ENCODE measurements around the gene SLC4A7. TPM values are rescaled to one million over a fixed set of nuclear protein-coding genes. Genes with fewer than 3 reads are reported as not detected.

SLC4A7 gene
- total and polyA plus RNA-seq, 2 donors (not counting 1 experiment from before 2014, with no cell fraction given): 23.8 to 214 TPM

DNA sequence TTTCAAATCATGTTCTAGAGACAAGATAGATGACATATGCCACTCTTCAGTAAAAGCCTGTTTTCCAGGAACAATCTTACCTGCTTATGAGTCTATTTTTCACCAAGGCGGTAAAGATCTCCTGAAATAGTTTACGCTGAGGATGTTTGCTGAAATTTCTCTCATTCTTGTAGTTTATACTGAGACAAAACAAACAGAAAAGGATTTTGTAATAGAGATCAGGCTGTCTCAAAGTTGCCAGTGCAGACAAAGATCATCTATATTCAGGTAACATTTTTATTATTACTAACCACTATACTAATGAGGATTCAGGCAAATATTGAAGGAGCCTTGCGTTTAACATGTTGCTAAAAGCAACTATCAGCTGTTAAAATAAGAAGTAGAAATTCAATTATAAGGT, 140.0 kb downstream of the SLC4A7 start:
- Histone ChIP-seq H3K4me3 (replicated peaks in 1 of 4; ENCODE audit: control extremely low read depth in 1 of 4, insufficient read depth in 1 of 4, low read depth in 3 of 4, low read length in 4 of 4) (no peak overlapping the region), H3K9ac (ENCODE audit: insufficient read depth, low read length) (no peak overlapping the region), H3K4me1 (ENCODE audit: control insufficient read depth, extremely low read depth, insufficient read depth, low read length) (no peaks in the 10 kb centered on the region), H3K36me3 (ENCODE audit: control insufficient read depth, insufficient read depth, low read length) (no peaks in the 10 kb centered on the region), H3K79me2 (ENCODE audit: control insufficient read depth, insufficient read depth, low read length) (no peaks in the 10 kb centered on the region), H4K20me1 (ENCODE audit: control insufficient read depth, extremely low read depth, insufficient read depth, low read length) (no peaks in the 10 kb centered on the region), H3K27me3 (ENCODE audit: control insufficient read depth, insufficient read depth, low read length) (no peaks in the 10 kb centered on the region), H2AFZ (ENCODE audit: low read length) (no peak overlapping the region), H3K9me3 (ENCODE audit: control insufficient read depth, insufficient read depth, low read depth, low read length) (no peaks in the 10 kb centered on the region), H3K4me2 (ENCODE audit: extremely low read depth, insufficient read depth, low read length) (no peak overlapping the region), H3K27ac (ENCODE audit: insufficient read depth, low read length) (no peak overlapping the region)
- no peak for DNase-seq (ENCODE audit: low read depth in 2 of 2)
- TF ChIP-seq, protein P1, sequence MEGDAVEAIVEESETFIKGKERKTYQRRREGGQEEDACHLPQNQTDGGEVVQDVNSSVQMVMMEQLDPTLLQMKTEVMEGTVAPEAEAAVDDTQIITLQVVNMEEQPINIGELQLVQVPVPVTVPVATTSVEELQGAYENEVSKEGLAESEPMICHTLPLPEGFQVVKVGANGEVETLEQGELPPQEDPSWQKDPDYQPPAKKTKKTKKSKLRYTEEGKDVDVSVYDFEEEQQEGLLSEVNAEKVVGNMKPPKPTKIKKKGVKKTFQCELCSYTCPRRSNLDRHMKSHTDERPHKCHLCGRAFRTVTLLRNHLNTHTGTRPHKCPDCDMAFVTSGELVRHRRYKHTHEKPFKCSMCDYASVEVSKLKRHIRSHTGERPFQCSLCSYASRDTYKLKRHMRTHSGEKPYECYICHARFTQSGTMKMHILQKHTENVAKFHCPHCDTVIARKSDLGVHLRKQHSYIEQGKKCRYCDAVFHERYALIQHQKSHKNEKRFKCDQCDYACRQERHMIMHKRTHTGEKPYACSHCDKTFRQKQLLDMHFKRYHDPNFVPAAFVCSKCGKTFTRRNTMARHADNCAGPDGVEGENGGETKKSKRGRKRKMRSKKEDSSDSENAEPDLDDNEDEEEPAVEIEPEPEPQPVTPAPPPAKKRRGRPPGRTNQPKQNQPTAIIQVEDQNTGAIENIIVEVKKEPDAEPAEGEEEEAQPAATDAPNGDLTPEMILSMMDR (conservative IDR thresholded peaks at IDR 0.05 in 1 of 2, IDR thresholded peaks at IDR 0.05 in 1 of 2; ENCODE audit: low read depth in 1 of 2, low read length in 2 of 2): no peak
- TF ChIP-seq EZH2 (IDR thresholded peaks at IDR 0.05; ENCODE audit: low read length, missing control alignments): no peak

GRCh38 chr3:27342267-27342666, 141.9 kb downstream of the SLC4A7 start:
- H3K4me1 ChIP-seq (ENCODE audit: control insufficient read depth, extremely low read depth, insufficient read depth, low read length): no peaks in the 10 kb centered on the region
- H4K20me1 ChIP-seq (ENCODE audit: control insufficient read depth, extremely low read depth, insufficient read depth, low read length): no peaks in the 10 kb centered on the region
- no peaks in the 10 kb centered on the region for H3K36me3 ChIP-seq (ENCODE audit: control insufficient read depth, insufficient read depth, low read length)
- H3K9ac ChIP-seq (ENCODE audit: insufficient read depth, low read length): no peak overlapping the region
- no peak overlapping the region for H2AFZ ChIP-seq (ENCODE audit: low read length)
- no peak for TF ChIP-seq EZH2 (IDR thresholded peaks at IDR 0.05; ENCODE audit: low read length, missing control alignments)
- TF ChIP-seq, protein P1 (conservative IDR thresholded peaks at IDR 0.05 in 1 of 2, IDR thresholded peaks at IDR 0.05 in 1 of 2; ENCODE audit: low read depth in 1 of 2, low read length in 2 of 2): no peak
- H3K27ac ChIP-seq (ENCODE audit: insufficient read depth, low read length): no peak overlapping the region
- no peak overlapping the region for H3K4me3 ChIP-seq (replicated peaks in 1 of 4; ENCODE audit: control extremely low read depth in 1 of 4, insufficient read depth in 1 of 4, low read depth in 3 of 4, low read length in 4 of 4)
- no peaks in the 10 kb centered on the region for H3K9me3 ChIP-seq (ENCODE audit: control insufficient read depth, insufficient read depth, low read depth, low read length)
- DNase-seq (ENCODE audit: low read depth in 2 of 2): no peak
- no peaks in the 10 kb centered on the region for H3K27me3 ChIP-seq (ENCODE audit: control insufficient read depth, insufficient read depth, low read length)
- no peaks in the 10 kb centered on the region for H3K79me2 ChIP-seq (ENCODE audit: control insufficient read depth, insufficient read depth, low read length)
- no peak overlapping the region for H3K4me2 ChIP-seq (ENCODE audit: extremely low read depth, insufficient read depth, low read length)

- Histone ChIP-seq H4K20me1 (ENCODE audit: control insufficient read depth, extremely low read depth, insufficient read depth, low read length) (no peaks in the 10 kb centered on the region), H2AFZ (ENCODE audit: low read length) (no peak overlapping the region), H3K27me3 (ENCODE audit: control insufficient read depth, insufficient read depth, low read length) (no peaks in the 10 kb centered on the region), H3K4me1 (ENCODE audit: control insufficient read depth, extremely low read depth, insufficient read depth, low read length) (no peaks in the 10 kb centered on the region), H3K9ac (ENCODE audit: insufficient read depth, low read length) (no peak overlapping the region), H3K27ac (ENCODE audit: insufficient read depth, low read length) (no peak overlapping the region), H3K9me3 (ENCODE audit: control insufficient read depth, insufficient read depth, low read depth, low read length) (no peaks in the 10 kb centered on the region), H3K36me3 (ENCODE audit: control insufficient read depth, insufficient read depth, low read length) (no peaks in the 10 kb centered on the region), H3K4me3 (replicated peaks in 1 of 4; ENCODE audit: control extremely low read depth in 1 of 4, insufficient read depth in 1 of 4, low read depth in 3 of 4, low read length in 4 of 4) (no peak overlapping the region), H3K4me2 (ENCODE audit: extremely low read depth, insufficient read depth, low read length) (no peak overlapping the region), H3K79me2 (ENCODE audit: control insufficient read depth, insufficient read depth, low read length) (no peaks in the 10 kb centered on the region)
- TF ChIP-seq EZH2 (IDR thresholded peaks at IDR 0.05; ENCODE audit: low read length, missing control alignments): no peak
- TF ChIP-seq, protein P1 (conservative IDR thresholded peaks at IDR 0.05 in 1 of 2, IDR thresholded peaks at IDR 0.05 in 1 of 2; ENCODE audit: low read depth in 1 of 2, low read length in 2 of 2): no peak
- no peak for DNase-seq (ENCODE audit: low read depth in 2 of 2)
These were observed 143.7 kb downstream of the SLC4A7 start for GRCh38 chr3:27340534-27340933.
